Erythroblast (primary cell): ENCODE measurements around the gene OPRL1.

Experiments
- GATA1 ChIP-seq: IDR thresholded peaks from 2 replicates; pipeline ENCODE4 v1.6.1; 2011; ENCODE audit warnings: low read depth, mild to moderate bottlenecking, control low read depth, low read length, moderate library complexity
- POLR2A ChIP-seq: IDR thresholded peaks from 2 replicates; pipeline ENCODE4 v1.6.1; 2011; ENCODE audit warnings: mild to moderate bottlenecking, low read length

DNA sequence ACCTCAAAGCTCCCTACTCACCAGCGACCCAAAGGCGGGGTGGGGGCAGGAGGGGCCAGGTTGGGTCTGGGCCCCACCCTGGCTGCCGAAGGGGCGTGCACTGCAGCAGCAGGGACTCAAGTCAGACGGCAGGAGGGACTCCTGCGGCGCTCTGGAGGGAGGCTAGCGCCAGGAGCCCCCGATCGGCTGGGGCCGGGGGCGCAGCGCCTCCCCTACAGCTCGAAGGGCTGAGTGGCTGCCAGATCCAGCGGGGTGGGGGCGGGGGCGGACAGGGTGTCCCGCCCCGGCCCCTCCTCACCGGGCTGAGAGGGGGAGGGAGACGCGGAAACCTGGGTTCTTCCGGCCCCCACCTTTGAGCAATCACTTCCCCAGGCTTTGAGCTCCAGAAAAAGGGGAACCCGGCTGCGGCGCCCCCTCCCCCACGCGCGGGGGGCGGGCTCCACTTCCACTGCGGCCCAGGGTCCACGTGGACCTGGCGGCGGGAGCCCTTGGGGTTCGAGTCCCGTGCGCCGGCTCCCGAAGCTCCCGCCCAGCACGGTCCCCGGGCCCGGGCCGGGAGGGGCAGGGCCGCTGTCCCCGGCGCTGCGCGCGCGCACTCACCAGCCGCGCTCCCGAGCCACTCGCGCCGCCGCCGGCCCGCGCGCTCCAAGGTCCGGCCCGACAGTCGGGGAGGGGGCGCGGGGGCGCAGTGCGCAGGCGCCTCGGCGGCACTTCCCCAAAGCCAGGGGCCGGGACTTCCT, 439 bp upstream of the OPRL1 start, which contains the start of gene RGS19:
- TF ChIP-seq POLR2A (no peak), GATA1 (no peak)
